Measurements from ENCODE around the gene THEM5. TPM values are rescaled to one million over a fixed set of nuclear protein-coding genes. Genes with fewer than 3 reads are reported as not detected.
"Not testable (repeated sequence)": the region's sequence is repeated elsewhere in the genome, so short reads cannot be mapped to it uniquely, and the experiment has no call there.

The THEM5 gene, protein sequence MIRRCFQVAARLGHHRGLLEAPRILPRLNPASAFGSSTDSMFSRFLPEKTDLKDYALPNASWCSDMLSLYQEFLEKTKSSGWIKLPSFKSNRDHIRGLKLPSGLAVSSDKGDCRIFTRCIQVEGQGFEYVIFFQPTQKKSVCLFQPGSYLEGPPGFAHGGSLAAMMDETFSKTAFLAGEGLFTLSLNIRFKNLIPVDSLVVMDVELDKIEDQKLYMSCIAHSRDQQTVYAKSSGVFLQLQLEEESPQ
- 0.52 TPM for polyA plus RNA-seq (ENCODE audit: insufficient read length)
- long read RNA-seq, donor 1, result 0 reads
- long read RNA-seq, donor 2, result 0 reads
- long read RNA-seq, donor 3, result 0 reads
- long read RNA-seq, donor 4, result 0 reads
- long read RNA-seq, donor 5, result 0 reads
- long read RNA-seq, donor 6, result 0 reads
- long read RNA-seq, donor 7, result 0 reads
- long read RNA-seq, donor 8, result 0 reads

DNA sequence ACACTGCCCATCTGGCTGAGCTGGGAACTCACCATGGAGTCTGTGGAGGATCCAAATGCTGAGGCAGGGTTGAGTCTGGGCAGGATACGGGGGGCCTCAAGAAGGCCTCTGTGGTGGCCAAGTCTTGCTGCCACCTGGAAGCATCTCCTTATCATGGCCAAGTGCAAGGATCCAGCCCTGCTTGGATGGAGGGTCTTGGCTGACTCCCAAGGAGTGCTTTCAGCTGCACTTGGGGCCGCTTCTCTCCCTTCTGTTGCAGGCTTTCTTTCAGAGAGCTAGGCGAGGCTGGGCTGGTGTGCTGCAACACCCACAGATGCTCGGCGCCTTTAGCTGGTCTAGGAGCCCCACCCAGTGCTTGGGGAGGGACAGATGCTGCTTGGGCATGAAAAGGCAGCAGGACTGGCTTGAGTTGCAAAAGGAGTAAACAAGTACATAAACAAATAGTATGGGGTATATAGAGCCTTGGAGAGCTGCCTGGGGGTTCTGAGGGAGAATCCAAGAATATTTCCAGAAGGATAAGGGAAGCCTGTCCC is at the start of gene THEM5:
THEM5 (minus strand) TSS at position 302 of the 533 bp plus-strand sequence; CDS start at position 155, 147 bp downstream.
- no peak for DNase-seq

DNA sequence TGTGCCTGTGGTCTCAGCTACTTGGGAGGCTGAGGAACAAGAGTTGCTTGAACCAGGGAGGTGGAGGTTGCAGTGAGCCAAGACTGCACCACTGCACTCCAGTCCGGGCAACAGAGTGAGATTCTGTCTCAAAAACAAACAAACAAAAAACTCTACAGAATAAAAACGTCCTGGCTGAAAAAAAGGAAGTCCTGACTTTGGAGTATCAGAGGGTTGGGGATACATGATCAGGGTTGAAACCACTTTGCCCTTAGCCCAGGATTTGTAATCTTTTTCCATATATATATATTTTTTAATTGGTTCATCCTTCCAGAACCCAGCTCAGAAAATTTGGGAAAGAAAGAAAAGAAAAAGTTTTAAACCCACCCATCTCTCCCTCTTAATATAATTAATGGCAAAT is 49.3 kb upstream of the THEM5 start:
- DNase-seq, result no peak

DNA sequence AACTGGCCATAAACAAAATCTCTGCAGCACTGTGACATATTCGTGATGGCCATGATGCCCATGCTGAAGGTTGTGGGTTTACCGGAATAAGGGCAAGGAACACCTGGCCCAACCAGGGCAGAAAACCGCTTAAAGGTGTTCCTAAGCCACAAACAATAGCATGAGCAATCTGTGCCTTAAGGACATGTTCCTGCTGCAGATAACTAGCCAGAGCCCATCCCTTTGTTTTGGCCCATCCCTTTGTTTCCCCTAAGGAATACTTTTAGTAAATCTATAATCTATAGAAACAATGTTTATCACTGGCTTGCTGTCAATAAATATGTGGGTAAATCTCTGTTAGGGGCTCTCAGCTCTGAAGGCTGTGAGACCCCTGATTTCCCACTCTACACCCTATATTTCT is 47.3 kb upstream of the THEM5 start:
- DNase-seq, result not testable (repeated sequence)

DNA sequence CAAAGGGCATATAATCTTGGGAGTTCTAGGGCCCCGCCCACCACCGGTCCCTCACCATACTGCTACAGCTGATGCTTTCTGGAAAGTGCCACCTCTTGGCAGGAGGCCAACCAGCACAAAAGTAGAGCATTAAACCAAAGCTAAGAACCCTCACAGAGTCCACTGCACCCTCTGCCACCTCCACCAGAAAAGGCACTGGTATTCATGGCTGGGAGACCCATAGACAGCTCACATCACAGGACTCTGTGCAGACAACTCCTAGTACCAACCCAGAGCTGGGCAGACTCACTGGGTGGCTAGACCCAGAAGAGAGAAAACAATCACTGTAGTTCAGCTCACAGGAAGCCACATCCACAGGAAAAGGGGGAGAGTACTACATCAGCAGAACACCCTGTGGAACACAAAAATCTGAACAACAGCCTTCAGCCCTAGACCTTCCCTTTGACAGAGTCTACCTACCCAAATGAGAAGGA is 45.0 kb upstream of the THEM5 start:
- no peak for DNase-seq

DNA sequence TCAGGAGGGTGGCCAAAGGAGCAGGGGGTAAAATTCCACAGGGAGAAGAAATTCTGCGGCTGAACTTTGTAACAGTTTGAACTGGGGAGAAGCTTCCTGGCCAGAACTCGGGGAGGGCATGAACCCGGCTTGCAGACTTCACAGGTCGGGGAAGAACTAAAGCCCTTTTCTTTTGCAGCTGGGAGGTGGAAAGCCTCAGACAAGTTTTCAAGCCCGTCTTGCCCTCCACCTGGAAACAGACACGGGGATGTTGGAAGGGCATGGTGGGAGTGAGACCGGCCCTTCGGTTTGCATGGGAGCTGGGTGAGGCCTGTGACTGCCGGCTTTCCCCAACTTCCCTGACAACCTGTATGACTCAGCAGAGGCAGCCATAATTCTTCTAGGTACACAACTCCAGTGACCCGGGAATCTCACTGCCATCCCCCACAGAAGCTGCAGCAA is 44.5 kb upstream of the THEM5 start:
- DNase-seq, result no peak

DNA sequence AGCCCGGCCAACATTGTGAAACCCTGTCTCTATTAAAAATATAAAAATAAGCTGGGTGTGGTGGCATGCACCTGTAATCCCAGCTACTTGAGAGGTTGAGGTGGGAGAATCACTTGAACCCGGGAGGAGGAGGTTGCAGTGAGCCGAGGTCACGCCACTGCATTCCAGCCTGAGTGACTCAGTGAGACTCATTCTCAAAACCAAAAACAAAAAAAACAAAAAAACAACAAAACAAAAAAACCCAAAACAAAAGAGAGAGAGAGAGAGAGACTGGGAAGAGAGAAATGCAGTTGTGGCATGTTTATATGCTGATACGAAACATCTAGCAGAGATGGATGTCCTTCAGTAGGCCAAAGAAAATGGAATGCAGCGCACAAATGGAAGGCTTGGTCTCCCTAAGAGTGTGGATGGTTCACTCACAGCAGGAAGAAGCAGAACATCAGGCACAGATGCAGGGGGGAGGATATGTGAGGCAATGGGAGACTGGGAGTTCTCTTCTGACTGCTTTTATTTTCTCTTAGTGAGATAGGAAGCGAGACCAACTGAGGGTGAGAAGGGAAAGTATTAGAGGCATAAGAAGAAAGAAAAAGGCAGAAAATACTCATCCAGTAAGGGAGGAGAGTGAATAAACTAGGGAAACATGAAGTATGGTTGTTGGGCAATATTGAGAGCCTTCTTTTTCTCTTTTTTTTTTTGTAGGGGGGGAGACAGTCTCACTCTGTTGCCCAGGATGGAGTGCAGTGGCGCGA is 39.8 kb upstream of the THEM5 start:
- DNase-seq, result no peak

DNA sequence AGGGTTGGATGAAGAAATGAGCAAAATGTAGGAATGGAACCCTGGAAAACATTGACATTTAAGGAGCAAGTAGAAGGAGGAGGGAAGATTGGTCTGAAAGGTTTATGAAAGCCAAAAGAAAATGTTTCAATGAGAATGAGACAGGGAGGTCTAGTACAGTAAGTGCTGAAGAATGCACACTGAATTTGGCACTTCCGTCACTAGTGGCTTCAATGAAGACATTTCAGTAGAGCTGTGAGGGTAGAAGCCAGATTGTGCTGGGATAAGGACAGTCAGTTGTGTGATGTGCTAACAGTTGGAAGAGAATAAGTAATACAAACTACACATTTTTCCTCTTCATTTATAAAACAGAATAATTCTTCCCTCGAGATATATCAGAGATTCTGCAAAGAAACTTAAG is 38.7 kb upstream of the THEM5 start:
- no peak for DNase-seq

DNA sequence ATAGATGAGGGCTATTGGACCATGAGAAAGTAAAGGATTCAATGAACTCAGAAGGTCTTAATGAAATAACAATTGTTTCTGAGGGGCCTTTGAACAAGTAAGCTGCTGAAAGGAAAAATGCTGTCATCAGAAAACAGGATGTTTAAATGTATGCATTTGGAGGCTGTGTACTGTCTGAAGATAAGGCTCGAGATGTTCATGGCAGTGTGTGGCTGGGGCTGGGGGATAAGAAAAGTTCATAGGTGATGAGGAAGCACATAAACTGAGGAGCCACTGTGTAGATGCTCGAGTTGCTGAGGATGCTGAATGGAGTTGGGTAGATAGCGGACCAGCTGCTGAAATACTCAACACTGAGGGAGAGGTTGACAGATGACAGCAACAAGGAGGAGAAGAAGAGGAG is 38.0 kb upstream of the THEM5 start:
- DNase-seq, result no peak

DNA sequence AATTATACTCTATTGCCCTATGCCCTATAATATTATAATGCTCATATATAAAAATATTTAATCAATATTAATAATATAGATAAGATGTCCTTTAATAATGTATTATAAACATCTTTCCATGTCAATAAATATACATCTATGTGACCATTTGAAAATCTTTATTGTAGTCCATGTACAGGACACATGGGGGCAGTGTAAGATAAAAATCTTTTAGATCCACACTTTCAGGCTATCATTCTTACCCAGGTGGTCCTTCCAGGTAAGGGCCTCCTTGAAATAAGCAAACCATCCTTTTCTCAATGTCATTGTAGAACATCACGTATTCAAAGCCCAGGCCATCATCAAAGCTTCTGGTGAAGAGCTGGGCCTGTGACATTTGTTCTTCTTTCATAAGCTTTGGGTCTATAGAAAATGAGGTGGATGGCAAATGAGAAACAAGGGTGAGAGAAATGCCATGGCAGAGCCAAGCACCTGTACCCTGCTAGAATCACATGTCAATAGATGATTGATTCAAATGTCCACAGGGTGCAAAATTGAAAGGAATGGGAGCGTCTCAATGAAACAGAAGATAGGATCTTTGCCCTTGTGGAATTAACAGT is 35.6 kb upstream of the THEM5 start:
- DNase-seq, result no peak

DNA sequence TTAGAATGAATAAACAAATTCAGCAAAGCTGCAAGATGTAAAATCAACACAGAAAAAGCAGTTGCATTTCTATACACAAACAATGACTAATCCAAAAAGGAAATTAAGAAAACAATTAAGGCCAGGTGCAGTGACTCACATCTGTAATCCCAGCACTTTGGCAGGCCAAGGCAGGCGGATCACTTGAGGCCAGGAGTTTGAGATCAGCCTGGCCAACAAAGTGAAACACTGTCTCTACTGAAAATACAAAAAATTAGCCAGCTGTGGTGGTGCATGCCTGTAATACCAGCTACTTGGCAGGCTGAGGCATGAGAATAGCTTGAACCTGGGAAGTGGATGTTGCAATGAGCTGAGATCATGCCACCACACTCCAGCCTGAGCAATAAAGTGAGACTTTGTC is 33.5 kb upstream of the THEM5 start:
- DNase-seq, result no peak

DNA sequence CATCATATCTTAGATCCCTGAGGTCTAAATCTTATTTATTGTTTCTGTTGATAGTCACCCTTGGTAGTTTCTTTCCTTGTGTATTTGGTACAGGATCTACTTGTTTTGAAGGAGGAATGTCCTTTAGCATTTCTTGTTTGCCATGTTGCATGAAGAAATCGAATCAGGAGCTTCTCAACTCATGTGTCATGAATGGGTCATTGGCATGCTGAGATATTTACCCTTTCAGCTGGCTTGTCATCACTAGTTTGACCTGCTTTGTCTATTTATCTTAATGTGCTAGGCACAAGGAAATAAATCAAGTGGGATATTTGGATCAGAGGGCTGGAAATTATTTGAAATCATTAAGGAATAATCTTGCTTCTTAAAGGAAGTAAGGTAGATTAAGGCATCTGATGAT is 32.0 kb upstream of the THEM5 start:
- DNase-seq, result no peak

DNA sequence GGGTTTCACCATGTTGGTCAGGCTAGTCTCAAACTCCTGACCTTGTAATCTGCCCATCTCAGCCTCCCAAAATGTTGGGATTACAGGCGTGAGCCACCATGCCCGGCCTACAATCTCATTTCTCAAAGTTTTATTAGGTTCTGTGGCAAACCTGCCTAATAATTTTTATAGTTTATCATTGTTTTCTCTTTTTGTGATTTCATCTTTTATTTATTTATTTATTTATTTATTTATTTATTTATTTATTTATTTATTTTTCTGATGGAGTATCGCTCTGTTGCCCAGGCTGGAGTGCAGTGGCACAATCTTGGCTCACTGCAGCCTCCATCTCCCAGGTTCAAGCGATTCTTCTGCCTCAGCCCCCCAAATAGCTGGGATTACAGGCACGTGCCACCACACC is 31.4 kb upstream of the THEM5 start:
- DNase-seq, result not testable (repeated sequence)

DNA sequence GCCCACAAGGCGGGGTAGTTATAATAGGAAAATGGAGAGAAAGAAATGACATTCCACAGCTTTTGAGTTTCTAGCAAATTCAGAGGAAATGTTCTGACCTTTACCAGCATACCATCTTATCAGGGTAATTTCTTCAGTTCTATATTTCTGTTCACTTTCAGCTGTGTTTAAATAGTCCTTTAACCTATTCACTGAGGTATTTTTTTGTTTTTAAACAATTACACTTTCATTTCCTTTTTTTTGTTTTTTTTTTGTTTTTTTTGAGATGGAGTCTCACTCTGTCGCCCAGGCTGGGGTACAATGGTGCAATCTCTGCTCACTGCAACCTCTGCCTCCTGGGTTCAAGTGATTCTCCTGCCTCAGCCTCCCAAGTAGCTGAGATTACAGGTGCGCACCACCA is 30.9 kb upstream of the THEM5 start:
- DNase-seq, result not testable (repeated sequence)

DNA sequence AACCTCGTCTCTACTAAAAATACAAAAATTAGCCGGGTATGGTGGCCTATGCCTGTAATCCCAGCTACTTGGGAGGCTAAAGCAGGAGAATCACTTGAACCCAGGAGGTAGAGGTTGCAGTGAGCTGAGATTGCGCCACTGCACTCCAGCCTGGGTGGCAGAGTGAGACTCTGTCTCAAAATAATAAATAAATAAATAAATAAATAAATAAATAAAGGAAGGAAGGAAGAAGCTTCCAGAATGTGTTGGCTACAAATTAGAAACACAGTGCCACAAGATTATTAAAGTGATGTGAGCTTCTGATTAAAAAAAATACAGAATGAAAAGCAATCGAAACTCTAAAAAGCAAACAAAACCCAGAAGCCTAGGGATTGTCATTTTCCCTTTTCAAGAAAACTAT is 30.4 kb upstream of the THEM5 start:
- not testable (repeated sequence) for DNase-seq

DNA sequence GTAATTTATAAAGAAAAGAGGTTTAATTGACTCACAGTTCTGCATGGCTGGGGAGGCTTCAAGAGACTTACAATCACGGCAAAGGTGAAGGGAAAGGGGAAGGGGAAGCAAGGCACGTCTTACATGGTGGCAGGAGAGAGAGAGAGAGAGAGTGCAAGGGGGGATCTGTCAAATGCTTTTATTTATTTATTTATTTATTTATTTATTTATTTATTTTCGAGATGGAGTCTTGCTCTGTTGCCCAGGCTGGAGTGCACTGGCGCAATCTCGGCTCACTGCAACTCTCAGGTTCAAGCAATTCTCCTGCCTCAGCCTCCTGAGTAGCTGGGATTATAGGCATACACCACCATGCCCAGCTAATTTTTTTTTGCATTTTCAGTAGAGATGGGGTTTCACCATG is 29.4 kb upstream of the THEM5 start:
- DNase-seq, result not testable (repeated sequence)

DNA sequence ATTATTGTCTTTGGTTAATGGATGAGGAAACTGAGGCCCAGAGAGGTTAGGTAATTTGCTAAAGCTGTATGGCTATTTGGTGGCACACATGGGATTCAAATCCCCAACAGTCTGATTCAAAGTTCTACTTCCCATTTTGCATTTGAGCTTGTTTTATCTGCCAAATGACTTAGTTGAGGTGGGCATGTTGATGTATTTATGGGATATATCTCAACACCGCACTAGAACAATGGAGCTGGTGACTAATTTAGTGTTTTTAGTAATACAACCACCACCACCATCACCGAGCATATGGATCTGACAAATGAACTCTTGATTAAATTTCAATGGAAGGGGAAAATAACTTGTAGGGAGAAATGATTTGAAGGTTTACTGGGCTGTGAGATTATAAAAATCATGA is 29.0 kb upstream of the THEM5 start:
- DNase-seq, result no peak

DNA sequence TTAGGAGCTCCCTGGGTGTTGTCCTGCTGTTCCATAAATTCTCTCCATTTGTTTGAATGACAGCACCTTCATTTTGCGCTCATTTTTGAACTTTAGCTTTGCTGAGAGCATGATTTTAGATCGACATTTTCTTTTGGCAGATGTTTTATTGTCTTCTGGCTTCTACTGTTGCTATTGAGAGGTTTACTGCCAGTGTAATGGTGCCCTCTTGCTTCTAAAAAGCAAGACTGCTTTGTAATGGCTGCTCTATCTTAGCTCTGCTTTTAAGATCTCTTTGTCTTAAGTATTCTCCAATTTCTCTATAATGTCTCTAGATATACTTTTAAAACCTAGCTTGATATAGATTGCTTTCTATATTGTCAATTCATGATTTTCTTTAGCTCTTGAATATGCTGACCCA is 28.0 kb upstream of the THEM5 start:
- DNase-seq, result no peak

DNA sequence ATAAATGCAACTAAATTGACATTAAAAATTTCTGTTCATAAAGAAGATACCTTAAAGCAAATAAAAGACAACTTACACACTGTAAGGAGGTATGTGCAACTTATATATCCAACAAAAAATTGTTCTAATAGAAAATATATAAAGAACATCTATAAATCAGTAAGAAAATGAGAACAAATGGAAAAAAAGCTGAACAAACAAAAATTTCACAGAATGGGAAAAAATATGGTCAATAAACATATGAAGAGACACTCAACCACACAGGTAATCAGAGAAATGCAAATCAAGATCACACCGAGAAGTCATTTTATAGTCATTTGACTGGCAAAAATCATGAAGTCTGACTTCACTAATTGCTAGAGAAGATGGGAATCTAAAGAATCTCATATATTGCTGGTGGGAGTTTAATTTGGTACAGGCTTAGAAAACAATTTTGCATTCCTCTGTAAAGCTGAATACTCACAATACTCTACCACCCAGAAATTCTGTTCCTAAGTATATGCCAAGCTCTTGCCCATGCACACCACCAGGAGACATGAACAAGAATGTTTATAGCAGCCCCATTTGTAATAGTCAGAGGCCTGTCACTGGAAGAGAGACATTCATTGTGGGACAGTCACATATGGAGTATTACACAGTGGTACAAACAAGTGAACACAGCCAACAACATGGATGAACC is 22.0 kb upstream of the THEM5 start:
- DNase-seq, result no peak

DNA sequence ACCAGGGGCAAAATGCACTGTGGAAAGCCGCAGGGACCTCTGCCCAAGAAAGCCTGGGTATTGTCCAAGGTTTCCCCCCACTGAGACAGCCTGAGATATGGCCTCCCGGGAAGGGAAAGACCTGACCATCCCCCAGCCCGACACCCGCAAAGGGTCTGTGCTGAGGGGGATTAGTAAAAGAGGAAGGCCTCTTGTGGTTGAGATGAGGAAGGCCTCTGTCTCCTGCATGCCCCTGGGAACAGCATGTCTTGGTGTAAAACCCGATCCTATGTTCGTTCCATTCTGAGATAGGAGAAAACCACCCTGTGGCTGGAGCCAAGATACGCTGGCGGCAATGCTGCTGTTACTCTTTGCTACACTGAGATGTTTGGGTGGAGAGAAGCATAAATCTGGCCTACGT is 19.3 kb upstream of the THEM5 start:
- not testable (repeated sequence) for DNase-seq

DNA sequence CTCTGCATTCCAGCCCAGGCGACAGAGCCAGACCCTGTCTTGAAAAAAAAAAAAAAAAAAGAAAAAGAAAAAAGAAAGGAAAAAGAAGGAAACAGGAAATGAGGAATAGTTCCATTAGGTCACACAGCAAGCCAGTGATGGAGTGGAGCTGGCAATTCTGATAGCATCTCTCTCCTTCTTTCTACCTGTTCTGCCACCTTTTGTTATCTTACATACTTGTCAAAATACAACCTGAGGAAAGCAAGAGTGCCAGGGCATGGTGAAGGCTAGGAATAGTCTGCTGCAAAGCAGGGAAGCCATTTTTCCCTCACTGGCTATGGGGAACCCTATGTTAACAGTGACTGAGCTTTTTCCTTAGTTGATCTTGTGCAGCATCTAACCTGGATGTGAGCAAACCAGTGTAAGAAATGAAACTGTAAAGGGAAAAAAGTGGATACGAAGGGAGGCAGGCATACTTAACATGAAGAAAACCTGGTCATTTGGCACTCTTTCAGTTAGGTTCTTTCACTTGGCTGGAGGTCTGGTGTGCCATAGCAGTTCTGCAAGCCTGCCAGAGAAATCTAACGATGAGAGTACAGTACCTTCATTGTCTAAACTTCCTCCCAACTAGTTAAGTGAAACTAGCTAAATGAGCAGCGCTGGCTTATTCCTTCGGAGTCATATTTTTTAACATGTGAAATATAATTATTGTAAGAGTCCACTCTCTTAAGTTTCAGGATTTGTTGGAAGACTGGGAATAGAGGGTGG is 17.9 kb upstream of the THEM5 start:
- no peak for DNase-seq

DNA sequence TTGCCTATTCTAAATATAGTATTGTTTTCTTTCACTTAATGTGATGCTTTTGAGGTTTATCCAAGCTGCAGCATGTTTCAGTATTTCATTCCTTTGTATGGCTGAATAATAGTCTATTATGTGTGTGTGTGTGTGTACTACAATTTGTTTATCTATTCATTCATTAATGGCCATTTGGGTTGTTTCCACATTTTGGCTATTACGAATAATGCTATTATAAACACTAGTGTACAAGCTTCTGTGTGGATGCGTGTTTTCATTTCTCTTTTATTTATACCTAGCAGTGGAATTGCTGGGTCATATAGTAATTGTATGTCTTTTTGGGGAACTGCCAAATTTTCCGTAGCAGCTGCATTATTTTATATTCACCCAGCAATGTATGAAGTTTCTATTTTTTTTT is 15.0 kb upstream of the THEM5 start:
- peak; percentile 5 for DNase-seq
